Endothelial cell of hepatic sinusoid (primary cell): ENCODE measurements around the gene PSD4.

Experiments
- in situ Hi-C: cut with HindIII; loops from 2 replicates; pipeline ENCODE4 v1.10.0; 2017; ENCODE audit warnings: low sequenced_read_pairs

Gene PSD4

GRCh38 chr2:113201496-113202304 is 27.9 kb downstream of the PSD4 start:
- in situ Hi-C loops = no loop called here

GRCh38 chr2:113202305-113203216 is 28.8 kb downstream of the PSD4 start:
- in situ Hi-C loops = no loop called here

- in situ Hi-C loops = no loop called here
Observed at GRCh38 chr2:113203217-113203530, 29.4 kb downstream of the PSD4 start.

GRCh38 chr2:113203901-113204519 is 30.2 kb downstream of the PSD4 start:
- in situ Hi-C loops = no loop called here

GRCh38 chr2:113206251-113206650 is 32.5 kb downstream of the PSD4 start:
- in situ Hi-C loops = no loop called here

GRCh38 chr2:113207021-113207420 is 33.2 kb downstream of the PSD4 start:
- in situ Hi-C loops = no loop called here

- in situ Hi-C loops = no loop called here
Observed at GRCh38 chr2:113208396-113208795, 34.6 kb downstream of the PSD4 start.

GRCh38 chr2:113209011-113209645 is 35.4 kb downstream of the PSD4 start:
- in situ Hi-C loops = no loop called here

GRCh38 chr2:113209646-113210171 is 35.9 kb downstream of the PSD4 start:
- in situ Hi-C loops = no loop called here

GRCh38 chr2:113211226-113212105 is 37.7 kb downstream of the PSD4 start:
- in situ Hi-C loops = no loop called here

- in situ Hi-C loops = no loop called here
Observed at GRCh38 chr2:113212245-113213060, 38.7 kb downstream of the PSD4 start.

GRCh38 chr2:113213061-113213930 is 39.5 kb downstream of the PSD4 start:
- in situ Hi-C loops = no loop called here

- in situ Hi-C loops = no loop called here
Observed at GRCh38 chr2:113214141-113214540, 40.4 kb downstream of the PSD4 start.

- in situ Hi-C loops = loop anchor here (5.0 kb wide), 1 partner anchor 78 kb away; no protein-coding TSS in a partner anchor
Observed at GRCh38 chr2:113215056-113215455, 41.3 kb downstream of the PSD4 start.

- in situ Hi-C loops = loop anchor here (5.0 kb wide), 1 partner anchor 79 kb away; no protein-coding TSS in a partner anchor
Observed at GRCh38 chr2:113216321-113216720, 42.5 kb downstream of the PSD4 start.

GRCh38 chr2:113216891-113217454 is 43.2 kb downstream of the PSD4 start:
- in situ Hi-C loops = loop anchor here (5.0 kb wide), 1 partner anchor 80 kb away; no protein-coding TSS in a partner anchor

- in situ Hi-C loops = loop anchor here (5.0 kb wide), 1 partner anchor 80 kb away; no protein-coding TSS in a partner anchor
Observed at GRCh38 chr2:113217455-113218282, 43.9 kb downstream of the PSD4 start.
